SK-N-MC (cell line): Measurements from ENCODE around the gene COMMD1.

Experiments used
- EZH2 ChIP-seq: fragments of 200-600 bp; sonication (generic); IDR thresholded peaks from one replicate; pipeline ENCODE4 v1.6.1; 2017; ENCODE audit warnings: antibody characterized with exemption
- POLR2AphosphoS5 ChIP-seq: IDR thresholded peaks from 2 replicates; pipeline ENCODE4 v1.6.1; 2012; ENCODE audit warnings: mild to moderate bottlenecking, low read depth, low read length, borderline replicate concordance

GRCh38 chr2:62099523-62100175 is 194.2 kb downstream of the COMMD1 start:
- TF ChIP-seq POLR2AphosphoS5 (no peak), EZH2 (no peak)
